GM19023 (cell line): ENCODE data around the gene ADGRV1.
"Not testable (repeated sequence)": the region's sequence is repeated elsewhere in the genome, so short reads cannot be mapped to it uniquely, and the experiment has no call there.

Experiments used
- ATAC-seq: cut with Tn5 transposase; IDR thresholded peaks from one replicate; pipeline ENCODE4 v1.9.1; 2021; ENCODE audit warnings: mild to moderate bottlenecking, moderate library complexity; ENCODE audit not compliant: unreplicated experiment

The ADGRV1 gene

DNA sequence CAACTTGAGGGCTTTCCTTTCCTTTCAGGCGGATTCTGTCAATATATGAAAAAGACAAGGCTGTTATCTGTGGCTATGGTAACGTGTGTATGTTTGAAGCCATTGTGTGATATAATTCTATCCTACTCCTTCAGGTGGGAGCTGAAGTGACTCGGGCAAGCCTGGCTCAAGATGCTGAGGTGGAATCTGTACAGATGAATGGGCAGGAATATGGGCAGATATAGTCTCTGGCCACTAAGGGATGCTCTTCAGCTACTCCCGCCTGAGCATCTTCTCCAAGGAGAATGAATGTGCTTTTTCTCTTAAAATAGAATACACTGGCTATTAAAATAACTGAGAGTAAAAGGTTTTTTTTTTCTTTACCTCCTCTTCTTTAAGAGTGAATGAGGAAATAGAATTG, 244.8 kb downstream of the ADGRV1 start:
- ATAC-seq, result no peak

DNA sequence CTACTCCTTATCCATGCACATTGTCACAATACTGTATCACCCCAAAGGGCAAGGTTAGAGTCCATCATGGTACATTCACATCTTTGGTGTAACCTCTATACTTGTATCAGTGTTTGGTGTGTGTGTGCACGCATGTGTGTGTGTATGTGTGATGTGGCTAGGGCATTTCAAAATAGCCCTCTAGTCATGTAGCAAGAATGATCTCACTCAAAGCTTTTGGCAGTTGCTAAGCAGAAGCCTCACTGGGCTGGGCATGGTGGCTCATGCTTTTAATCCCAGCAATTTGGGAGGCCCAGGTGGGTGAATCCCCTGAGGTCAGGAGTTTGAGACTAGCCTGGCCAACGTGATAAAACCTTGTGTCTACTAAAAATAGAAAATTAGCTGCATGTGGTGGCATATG, 245.3 kb downstream of the ADGRV1 start:
- ATAC-seq, result no peak

DNA sequence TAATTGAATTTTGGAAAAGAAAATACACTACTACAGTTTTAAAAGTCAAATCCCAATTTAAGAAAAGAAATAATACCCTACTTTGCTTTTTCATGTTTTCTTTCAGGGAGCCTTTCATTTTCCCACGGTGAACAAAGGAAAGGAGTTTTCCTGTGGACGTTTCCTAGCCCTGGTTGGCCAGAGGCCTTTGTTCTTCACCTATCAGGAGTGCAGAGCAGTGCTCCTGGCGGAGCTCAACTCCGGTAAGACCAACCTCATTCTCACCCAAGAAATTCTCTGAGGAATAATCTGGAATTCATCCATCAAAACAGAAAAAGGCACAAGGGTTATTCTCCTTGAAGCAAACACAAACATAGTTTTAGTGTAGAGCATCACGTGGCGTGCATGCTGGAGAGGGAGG, 248.9 kb downstream of the ADGRV1 start:
- ATAC-seq, result no peak

GRCh38 chr5:90809311-90810056, 250.9 kb downstream of the ADGRV1 start:
- ATAC-seq, result no peak

- ATAC-seq, result no peak
Observed at GRCh38 chr5:90810211-90810610, 251.6 kb downstream of the ADGRV1 start.

DNA sequence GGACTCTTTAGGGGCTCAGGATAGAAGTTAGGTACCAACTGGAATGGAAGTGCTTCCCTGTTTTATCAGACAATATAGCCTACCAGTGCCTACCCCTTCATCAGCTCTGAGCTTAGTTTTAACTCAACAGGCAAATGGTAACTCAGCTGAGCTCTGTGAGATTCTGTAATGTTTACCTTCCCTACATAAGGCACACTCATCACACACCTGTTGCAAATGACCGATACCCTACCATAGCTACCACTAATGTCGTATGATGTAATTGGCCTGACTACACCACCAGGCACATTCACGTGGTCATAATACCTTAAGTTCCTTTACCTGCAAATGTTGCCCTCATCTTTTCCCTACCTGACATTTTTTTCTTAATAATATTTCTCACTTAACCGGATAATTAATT, 254.8 kb downstream of the ADGRV1 start:
- no peak for ATAC-seq

GRCh38 chr5:90822062-90822461, 263.5 kb downstream of the ADGRV1 start:
- ATAC-seq, result not testable (repeated sequence)

- ATAC-seq, result no peak
Observed at GRCh38 chr5:90824436-90824835, 265.8 kb downstream of the ADGRV1 start.

GRCh38 chr5:90830058-90830457, 271.5 kb downstream of the ADGRV1 start:
- ATAC-seq, result no peak

GRCh38 chr5:90833753-90834152, 275.2 kb downstream of the ADGRV1 start:
- no peak for ATAC-seq

DNA sequence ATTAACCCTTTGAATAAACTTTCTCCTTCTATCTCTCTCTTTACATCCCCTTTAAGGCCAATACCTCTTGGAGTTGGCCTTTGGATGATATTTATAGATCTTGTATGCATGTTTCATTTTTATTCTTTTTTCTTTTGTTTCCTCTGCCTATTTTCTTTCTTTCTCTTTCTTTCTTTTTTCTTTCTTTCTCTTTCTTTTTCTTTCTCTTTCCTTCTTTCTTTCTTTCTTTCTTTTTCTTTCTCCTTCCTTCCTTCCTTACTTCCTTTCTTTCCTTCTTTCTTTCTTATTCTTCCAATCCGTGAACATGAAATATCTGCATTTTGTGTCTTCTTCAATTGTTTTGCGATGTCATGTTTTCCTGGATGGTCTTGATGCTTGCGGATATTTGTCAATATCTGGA, 276.1 kb downstream of the ADGRV1 start:
- ATAC-seq, result no peak

DNA sequence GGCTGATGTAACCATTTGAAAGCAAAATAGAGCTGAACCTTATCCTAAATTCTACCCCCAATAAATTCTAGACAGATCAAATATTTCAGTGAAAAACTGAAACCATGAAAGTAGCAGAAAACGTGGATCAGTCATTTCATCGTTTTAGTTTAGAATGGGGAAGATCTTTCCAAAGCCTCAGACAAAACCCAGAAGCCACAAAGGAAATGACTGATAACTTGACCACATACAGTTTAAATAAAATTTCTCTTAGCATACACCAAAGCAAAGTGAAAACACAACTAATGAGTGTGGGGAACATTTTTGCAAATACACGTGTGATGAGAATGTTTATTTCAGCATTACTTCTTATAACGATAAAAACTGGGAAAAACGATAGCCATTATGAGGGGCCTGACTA, 284.8 kb downstream of the ADGRV1 start:
- ATAC-seq, result no peak

DNA sequence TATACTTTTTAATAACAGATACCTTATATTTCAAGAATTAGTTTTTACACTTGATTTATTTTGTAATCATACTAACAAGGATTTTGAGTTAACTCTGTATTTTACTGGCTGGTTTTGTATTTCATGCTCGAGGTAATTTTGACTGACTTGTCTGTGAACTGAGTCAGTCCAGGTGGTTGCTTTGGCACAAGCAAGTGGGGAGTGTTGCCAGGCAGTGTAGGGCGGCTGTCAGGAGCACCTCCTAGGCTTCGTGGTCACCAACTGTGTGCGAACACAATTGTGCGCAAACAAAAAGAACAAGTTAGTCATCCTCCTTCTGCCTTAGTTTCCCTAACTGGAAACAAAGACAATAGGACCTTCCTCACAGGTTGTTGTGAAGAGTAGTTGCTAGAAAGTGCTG, 286.3 kb downstream of the ADGRV1 start:
- ATAC-seq, result no peak

DNA sequence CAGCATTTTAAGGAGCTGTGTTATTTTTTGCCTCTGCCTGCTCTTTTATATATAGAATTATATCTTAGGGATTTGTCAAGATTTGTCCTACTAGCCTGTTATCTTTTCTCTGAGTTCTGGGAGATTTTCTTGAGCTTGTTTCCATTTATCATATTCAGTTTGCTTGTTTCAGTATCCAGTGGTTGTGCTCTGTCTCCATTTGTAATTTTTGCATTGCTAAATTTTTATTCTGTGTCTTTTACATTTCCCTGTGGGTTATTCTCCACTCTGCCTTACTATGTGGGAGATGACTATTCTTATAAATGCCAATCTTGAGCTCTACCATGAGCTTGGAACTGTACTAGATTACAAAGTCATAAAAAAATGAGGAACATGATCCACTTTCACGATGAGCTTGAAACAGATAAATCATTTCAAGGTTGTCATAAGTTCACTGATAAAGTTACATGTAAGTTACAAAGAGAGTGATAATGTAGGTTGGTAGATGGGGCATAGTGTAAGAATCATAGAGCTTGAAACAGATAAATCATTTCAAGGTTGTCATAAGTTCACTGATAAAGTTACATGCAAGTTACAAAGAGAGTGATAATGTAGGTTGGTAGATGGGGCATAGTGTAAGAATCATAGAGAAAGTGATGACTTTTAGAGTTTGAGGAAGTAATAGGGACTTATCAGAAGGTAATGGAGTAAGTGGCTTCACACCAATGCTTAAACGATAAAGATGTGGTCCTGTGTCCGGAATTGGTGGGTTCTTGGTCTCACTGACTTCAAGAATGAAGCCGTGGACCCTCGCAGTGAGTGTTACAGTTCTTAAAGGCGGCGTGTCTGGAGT, 287.3 kb downstream of the ADGRV1 start:
- ATAC-seq, result no peak

DNA sequence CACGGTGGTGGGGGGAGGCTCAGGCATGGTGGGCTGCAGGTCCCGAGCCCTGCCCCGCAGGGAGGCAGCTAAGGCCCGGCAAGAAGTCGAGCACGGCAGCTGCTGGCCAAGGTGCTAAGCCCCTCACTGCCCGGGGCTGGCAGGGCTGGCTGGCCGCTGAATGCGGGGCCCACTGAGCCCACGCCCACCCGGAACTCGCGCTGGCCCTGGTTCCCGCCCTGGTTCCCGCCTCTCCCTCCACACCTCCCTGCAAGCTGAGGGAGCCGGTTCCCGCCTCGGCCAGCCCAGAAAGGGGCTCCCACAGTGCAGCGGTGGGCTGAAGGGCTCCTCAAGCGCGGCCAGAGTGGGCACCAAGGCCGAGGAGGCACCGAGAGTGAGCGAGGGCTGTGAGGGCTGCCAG, 289.0 kb downstream of the ADGRV1 start:
- not testable (repeated sequence) for ATAC-seq

GRCh38 chr5:90849939-90850338, 291.3 kb downstream of the ADGRV1 start:
- no peak for ATAC-seq

DNA sequence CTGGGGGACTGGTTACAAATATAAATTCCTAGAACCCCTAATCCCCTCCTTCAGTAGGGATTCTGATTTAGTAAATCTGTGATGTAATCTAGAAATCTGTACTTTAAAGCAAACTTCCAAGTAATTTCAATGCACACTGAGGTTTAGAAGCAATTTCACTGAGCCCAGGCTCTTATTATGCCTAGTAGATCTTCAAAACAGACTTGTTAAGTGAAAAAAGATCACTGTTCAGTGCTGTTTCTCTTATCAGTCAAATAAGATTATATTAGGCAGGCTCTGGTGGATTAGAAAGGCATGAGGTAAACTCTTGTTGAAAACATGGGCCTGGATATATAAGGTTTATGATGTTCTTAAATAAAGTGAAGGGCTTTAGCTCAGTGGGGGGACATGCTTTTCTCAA, 293.9 kb downstream of the ADGRV1 start:
- no peak for ATAC-seq

- no peak for ATAC-seq
Observed at GRCh38 chr5:90853750-90854149, 295.2 kb downstream of the ADGRV1 start.

GRCh38 chr5:90854169-90854568, 295.6 kb downstream of the ADGRV1 start:
- ATAC-seq, result no peak

DNA sequence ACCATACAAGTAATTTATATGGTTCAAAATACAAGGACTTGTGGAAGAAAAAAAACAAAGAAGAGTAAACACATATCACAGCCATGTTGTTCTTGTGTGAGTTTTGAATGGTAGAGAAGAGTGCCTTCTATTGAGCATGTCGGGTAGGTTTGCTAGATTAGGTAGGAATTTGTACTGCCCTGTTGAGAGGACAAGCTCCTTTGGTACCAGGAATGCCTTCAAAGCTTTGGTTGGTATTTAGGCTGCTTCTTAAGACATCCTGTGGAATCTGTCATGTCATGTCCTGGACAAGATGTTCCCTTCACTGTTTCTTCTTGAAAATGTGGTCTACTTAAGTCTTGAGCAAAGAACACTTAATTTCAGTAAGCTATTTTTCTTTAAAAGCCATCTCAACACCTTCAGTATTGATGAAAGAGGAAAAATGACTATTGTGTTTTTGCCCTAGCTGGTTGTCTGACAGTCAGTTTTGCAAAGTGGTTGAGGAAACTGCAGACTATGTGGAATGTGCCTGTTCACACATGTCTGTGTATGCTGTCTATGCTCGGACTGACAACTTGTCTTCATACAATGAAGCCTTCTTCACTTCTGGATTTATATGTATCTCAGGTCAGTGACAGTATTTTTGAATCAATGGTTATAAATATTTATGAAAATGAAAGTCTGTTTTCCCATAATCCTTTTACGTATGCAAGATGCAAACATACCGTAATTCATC, 296.9 kb downstream of the ADGRV1 start:
- no peak for ATAC-seq

GRCh38 chr5:90861843-90862586, 303.4 kb downstream of the ADGRV1 start:
- ATAC-seq, result no peak
